SIG-M5 treated with dmso at 0.1 percent for 504 hours (cell line): ENCODE measurements around the gene SMCO1.
A peak's percentile ranks its signal among the peaks of the same experiment; 100 is the strongest.
"Not testable (repeated sequence)": the region's sequence is repeated elsewhere in the genome, so short reads cannot be mapped to it uniquely, and the experiment has no call there.

ENCODE experiments used
- DNase-seq: peaks from one replicate; lab custom pipeline; 2025; ENCODE audit not compliant: unreplicated experiment; lab: John Stamatoyannopoulos, UW

SMCO1 gene, protein sequence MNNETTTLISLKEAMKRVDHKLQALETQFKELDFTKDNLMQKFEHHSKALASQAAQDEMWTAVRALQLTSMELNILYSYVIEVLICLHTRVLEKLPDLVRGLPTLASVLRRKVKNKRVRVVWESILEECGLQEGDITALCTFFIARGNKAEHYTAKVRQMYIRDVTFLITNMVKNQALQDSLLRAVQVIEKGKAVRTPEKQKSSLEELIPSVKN

GRCh38 chr3:196514913-196515621 lies at the start of gene SMCO1:
Gene SMCO1, minus strand, starts transcription at chr3:196515346. Its CDS starts 137 bp downstream, at chr3:196515209.
- no peak for DNase-seq

DNA sequence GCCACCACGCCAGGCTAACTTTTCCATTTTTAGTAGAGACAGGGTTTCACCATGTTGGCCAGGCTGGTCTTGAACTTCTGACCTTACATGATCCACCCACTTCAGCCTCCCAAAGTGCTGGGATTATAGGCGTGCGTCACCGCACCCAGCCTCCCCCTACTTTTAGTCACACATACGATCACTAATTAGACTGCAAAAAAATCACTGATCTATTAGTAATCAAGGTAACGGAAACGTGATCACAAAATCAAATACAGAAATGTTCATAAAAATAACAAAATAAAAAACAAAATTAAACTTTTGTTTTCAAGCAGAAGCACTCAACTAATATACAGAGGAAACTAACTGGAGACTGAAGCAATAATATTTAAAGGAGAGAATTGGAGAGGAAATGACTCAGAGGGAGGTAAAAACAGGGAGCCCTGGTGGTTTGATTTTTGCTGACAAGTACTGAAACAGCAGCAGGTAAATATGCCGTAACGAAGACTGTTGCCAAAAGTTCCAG lies 48.6 kb upstream of the SMCO1 start:
- DNase-seq: peak; percentile 33

DNA sequence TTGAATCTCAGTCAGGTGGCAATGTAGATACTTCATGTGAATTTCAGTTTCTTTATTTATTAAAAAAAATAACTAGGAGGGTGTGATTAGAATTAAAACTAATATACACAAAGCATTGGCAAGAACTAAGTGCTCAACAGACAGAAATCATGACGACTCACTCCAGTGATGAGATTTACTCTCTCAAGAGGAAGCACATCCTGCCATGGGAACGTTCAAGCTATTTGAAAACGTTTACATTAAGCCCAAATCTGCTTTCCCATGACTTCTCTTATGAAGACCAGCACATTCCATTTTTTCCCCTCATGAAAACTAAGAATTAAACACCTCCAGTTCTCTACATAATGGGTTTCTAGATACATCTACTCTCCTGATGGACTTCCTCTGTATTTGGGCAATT lies 44.7 kb upstream of the SMCO1 start:
- no peak for DNase-seq

GRCh38 chr3:196558476-196558875 lies 43.3 kb upstream of the SMCO1 start:
- peak; percentile 32 for DNase-seq

- no peak for DNase-seq
These were observed 42.1 kb upstream of the SMCO1 start for GRCh38 chr3:196557236-196557635.

- DNase-seq: peak; percentile 9
These were observed 40.1 kb upstream of the SMCO1 start for GRCh38 chr3:196555295-196555694.

- DNase-seq: peak; percentile 93
These were observed 39.1 kb upstream of the SMCO1 start for GRCh38 chr3:196554205-196554604.

GRCh38 chr3:196553551-196553950 lies 38.4 kb upstream of the SMCO1 start:
- no peak for DNase-seq

DNA sequence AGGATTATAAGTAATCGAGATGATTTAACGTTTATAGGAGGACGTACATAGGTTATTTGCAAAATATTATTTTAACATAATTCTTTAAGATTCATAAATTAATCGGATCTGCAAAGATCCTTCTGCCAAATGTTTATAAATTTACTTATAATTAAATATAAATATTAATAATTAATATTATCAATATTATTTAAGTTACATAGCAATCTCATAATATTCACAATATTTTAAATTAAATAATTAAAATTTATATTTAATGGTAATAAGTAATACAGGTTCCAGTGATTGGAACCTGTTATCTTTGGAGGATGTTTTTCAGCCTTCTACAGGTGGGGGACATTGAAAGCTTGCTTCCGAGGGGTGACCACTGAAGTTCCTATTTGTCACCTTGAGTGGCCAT lies 37.1 kb upstream of the SMCO1 start:
- DNase-seq: no peak

- DNase-seq: not testable (repeated sequence)
These were observed 35.0 kb upstream of the SMCO1 start for GRCh38 chr3:196550172-196550571.

DNA sequence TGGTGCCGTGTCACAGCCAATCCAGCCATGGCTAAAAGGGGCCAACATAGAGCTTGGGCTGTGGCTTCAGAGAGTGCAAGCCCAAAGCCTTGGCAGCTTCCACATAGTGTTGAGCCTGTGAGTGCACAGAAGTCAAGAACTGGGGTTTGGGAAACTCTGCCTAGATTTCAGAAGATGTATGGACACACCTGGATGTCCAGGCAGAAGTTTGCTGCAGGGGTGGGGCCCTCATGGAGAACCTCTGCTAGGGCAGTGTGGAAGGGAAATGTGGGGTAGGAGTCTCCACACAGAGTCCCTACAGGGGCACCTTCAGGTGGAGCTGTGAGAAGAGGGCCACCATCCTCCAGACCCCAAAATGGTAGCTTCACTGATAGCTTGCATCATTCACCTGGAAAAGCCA lies 34.2 kb upstream of the SMCO1 start:
- not testable (repeated sequence) for DNase-seq

DNA sequence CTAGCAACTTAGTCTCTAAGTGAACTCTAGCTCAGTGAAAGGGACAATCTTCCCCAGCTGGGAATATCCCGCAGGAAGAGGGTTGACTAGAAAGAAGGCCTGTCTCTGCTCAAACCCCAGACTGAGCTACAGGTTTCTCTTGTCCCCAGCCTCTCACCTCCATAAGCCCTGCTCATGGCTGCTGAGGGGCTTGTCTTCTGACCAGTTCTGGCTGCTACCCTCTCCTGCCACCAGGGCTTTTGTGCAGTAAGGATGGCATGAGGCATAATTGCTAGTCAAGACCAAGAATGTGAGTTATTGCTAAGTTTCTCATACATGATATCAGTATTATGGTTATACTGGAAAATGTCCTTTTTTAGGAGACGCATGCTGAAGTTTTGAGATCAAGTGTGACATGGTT lies 31.9 kb upstream of the SMCO1 start:
- no peak for DNase-seq

DNA sequence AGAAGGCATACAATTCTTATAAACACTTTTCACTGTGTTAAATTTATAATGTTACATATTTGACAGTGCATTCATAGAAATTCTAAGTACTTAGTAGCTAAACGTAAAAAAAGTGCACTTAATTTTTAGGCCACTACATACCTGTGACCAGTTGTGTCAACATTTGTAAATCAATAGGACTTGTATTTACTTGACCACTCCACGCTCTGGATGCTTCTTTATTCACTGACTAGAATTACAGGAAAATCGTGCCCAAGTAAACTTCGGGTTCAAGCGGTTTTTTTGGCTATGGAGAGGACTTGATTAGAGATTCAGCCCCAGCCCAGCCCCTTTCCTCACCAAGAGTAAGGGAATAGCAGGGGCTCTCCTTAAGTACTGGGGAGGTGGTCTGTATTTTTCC lies 31.4 kb upstream of the SMCO1 start:
- peak; percentile 42 for DNase-seq

DNA sequence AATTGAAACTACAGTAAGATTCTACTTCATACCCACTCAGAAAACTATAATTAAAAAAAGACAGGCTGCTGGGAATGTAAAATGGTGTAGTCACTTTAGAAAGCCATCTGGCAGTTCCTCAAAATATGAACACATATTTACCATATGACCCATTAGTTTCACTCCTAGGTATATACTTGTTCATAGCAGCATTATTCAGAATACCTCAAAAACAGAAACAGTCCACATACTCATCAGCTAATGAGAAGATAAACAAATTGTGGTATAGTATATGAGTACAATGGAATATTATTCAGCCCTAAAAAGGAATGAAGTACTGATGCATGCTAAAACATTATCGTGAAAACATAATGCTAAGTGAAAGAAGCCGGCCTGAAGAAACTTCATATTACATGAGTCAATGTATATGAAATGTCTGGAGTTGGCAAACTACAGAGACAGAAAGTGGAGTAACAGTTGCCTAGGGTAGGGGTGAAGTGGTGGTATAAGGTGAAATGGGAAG lies 29.4 kb upstream of the SMCO1 start:
- DNase-seq: no peak

- no peak for DNase-seq
These were observed 26.7 kb upstream of the SMCO1 start for GRCh38 chr3:196541684-196542445.

DNA sequence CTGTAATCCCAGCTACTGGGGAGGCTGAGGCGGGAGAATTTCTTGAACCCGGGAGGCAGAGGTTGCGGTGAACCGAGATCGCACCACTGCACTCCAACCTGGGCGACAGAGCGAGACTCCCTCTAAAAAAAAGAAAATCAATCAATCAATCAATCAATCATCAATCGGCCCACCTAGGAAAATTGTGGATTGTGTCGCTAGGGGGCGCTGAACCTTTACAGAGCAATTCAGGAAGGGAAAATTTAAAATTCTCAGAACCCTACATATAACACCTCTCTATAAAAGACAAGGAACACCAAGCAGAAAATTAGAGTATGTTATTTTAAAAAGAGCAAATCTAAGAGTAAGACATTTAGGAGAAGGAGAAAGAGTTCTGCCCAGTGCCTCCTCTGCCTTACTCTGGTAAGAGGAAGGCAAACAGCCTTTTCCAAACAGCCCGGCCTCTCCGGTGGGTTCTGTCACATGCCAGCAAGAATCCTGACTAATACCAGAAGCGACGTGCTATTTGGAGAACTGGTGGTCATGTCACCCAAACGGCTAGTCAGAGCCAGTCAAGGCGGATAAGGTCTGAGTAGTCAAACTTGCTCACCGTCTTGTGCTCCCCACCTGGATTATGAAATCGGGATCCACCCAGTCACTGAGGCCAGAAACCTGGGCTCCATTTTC lies 22.3 kb upstream of the SMCO1 start:
- DNase-seq: peak; percentile 26

- DNase-seq: no peak
These were observed 18.1 kb upstream of the SMCO1 start for GRCh38 chr3:196533260-196533681.

DNA sequence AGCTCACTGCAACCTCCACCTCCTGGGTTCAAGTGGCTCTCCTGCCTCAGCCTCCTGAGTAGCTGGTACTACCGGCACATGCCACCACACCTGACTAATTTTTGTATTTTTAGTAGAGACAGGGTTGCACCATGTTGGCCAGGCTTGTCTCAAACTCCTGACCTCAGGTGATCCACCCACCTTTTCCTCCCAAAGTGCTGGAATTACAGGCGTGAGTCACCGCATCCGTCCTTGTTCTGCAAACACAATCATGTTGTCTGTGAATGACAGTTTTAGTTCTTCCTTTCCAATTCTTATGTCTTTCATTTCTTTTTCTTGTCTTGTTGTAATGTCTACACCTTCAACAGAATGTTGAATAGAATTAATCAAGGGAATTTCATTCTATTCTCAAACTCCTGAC lies 16.3 kb upstream of the SMCO1 start:
- no peak for DNase-seq

DNA sequence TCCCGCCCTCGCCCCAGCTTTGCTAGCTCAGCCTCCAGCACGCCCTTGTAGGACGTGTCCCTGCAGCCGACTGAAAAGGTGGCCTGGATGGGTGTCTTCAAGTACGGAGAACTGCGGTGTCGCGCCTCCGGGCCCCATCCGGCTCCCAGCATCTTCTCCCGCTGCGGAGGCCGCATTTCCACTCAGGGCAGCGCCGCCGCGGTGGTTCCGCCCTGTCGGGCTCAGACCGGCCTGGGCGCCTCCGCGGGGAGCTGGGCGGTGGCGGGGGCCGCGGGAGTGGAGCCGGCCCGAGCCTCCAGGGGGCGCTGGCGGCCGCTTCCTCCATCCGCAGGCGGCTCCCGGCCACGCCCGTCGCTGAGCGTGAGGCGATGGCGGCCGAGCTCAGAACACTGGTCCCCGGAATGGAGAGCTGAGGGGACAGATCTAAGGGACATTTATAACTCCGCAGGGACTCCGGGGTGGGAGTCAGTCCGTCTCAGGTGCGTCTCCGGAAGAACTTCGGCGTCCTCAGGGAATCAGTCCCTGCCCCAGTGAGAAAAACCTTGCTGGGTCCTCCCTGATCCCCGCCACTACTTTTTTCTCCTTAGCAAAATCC lies 13.6 kb upstream of the SMCO1 start:
- peak; percentile 26 for DNase-seq

DNA sequence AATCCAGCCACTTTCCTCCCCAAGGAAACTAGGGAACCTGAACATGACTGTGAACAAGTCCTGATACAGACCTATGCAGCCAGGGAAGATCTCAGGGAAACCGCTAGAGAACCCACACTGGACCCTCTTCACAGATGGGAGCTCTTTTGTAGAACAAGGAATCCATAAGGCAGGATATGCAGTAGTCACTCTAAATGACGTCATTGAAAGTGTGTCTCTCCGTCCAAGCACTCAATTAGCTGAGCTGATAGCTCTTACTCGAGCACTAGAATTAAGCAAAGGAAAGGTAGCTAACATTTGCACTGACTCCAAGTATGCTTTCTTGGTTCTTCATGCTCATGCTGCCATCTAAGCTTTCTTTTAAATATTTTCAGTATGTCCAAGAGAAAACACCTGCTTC lies 10.0 kb upstream of the SMCO1 start:
- DNase-seq: no peak

DNA sequence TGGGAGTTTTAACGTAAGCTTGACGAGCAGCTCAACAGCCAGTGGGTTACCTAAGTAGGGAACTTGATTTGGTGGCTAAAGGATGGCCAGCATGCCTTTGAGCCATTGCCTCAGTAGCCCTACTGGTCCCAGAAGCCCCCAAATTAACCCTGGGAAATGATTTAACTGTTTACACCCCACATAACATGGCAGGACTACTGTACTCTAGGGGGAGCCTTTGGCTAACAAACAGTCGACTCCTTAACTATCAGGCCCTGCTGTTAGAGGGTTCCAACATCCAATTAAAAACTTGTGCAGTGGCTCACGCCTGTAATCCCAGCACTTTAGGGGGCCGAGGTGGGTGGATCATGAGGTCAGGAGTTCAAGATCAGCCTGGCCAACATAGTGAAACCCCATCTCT lies 9.4 kb upstream of the SMCO1 start:
- DNase-seq: peak; percentile 82
